SK-N-MC (cell line): ENCODE results near the gene MAML3.

Experiments used
- EZH2 ChIP-seq: fragments of 200-600 bp; sonication (generic); IDR thresholded peaks from one replicate; pipeline ENCODE4 v1.6.1; 2017; ENCODE audit warnings: antibody characterized with exemption
- FOXP2 ChIP-seq: optimal IDR thresholded peaks from 2 replicates; pipeline ENCODE3; 2011; ENCODE audit warnings: mild to moderate bottlenecking, moderate library complexity; ENCODE audit not compliant: insufficient read depth; ENCODE audit errors: extremely low read length, control extremely low read depth
- POLR2AphosphoS5 ChIP-seq: IDR thresholded peaks from 2 replicates; pipeline ENCODE4 v1.6.1; 2012; ENCODE audit warnings: mild to moderate bottlenecking, low read depth, low read length, borderline replicate concordance

GRCh38 chr4:140103676-140104075 is 50.3 kb downstream of the MAML3 start:
- TF ChIP-seq FOXP2 = no peak
- TF ChIP-seq EZH2 = no peak
- TF ChIP-seq POLR2AphosphoS5 = no peak
